OCI-LY7 (cell line): ENCODE results near the gene TK2. TPM values are rescaled to one million over a fixed set of nuclear protein-coding genes. Genes with fewer than 3 reads are reported as not detected.

Source experiments
- BruUV-seq: library from RNA; stranded (reverse); fragments of 400-500 nt; replicated peaks from 2 replicates; lab custom pipeline; 2021; lab: Mats Ljungman, UMichigan
- CTCF ChIA-PET: fragments of 300-600 bp; sonication (Branson Sonifier 250); formaldehyde crosslinking; loops from one replicate; lab custom pipeline; 2022; ENCODE audit warnings: antibody characterized with exemption; ENCODE audit not compliant: unreplicated experiment; lab: Charles Lee
- POLR2A ChIA-PET: fragments of 300-600 bp; sonication (Branson Sonifier 250); formaldehyde crosslinking; loops from one replicate; lab custom pipeline; 2022; ENCODE audit warnings: antibody characterized with exemption; lab: Charles Lee
- DNase-seq: peaks from one replicate; pipeline ENCODE4 v3.0.0-alpha.2; 2015; ENCODE audit warnings: low spot score
- H2AFZ ChIP-seq: fragments of 200-600 bp; sonication (generic), shearing (Covaris generic); 2 replicates; pipeline ENCODE4 v1.6.1; 2014; ENCODE audit warnings: mild to moderate bottlenecking, antibody characterized with exemption, low read length, moderate library complexity
- H3K27ac ChIP-seq: fragments of 200-600 bp; sonication (generic); 2 replicates; pipeline ENCODE4 v1.5.1; 2014; ENCODE audit warnings: mixed run types, low read depth, mild to moderate bottlenecking, moderate library complexity, low read length, inconsistent platforms; ENCODE audit not compliant: poor library complexity, severe bottlenecking
- H3K36me3 ChIP-seq: fragments of 200-600 bp; sonication (generic); 2 replicates; pipeline ENCODE4 v1.6.1; 2014; ENCODE audit warnings: mild to moderate bottlenecking, antibody characterized with exemption, low read length, moderate library complexity, mixed read lengths; ENCODE audit not compliant: insufficient read depth
- H3K4me1 ChIP-seq: fragments of 200-600 bp; sonication (generic); 2 replicates; pipeline ENCODE4 v1.5.1; 2014; ENCODE audit warnings: mild to moderate bottlenecking, low read length; ENCODE audit not compliant: insufficient read depth, poor library complexity, severe bottlenecking
- H3K4me2 ChIP-seq: fragments of 200-600 bp; sonication (generic); 2 replicates; pipeline ENCODE4 v1.6.1; 2014; ENCODE audit warnings: mild to moderate bottlenecking, low read length
- H3K4me3 ChIP-seq: fragments of 200-600 bp; sonication (generic); 2 replicates; pipeline ENCODE4 v1.5.1; 2014; ENCODE audit warnings: mild to moderate bottlenecking, low read depth, low read length; ENCODE audit not compliant: poor library complexity, severe bottlenecking
- H3K79me2 ChIP-seq: fragments of 200-600 bp; sonication (generic); 2 replicates; pipeline ENCODE4 v1.6.1; 2016; ENCODE audit warnings: low read depth, mild to moderate bottlenecking, low read length, moderate library complexity, mixed read lengths; ENCODE audit not compliant: insufficient read depth
- H3K9me2 ChIP-seq: fragments of 200-600 bp; sonication (generic); 2 replicates; pipeline ENCODE4 v1.6.1; 2016; ENCODE audit warnings: mild to moderate bottlenecking, low read length, mixed read lengths; ENCODE audit not compliant: insufficient read depth
- H3K9me3 ChIP-seq: fragments of 200-600 bp; sonication (generic); 2 replicates; pipeline ENCODE4 v1.6.1; 2014; ENCODE audit warnings: mild to moderate bottlenecking, mixed run types, low read length, mixed read lengths
- H4K20me1 ChIP-seq: fragments of 200-600 bp; sonication (generic); 2 replicates; pipeline ENCODE4 v1.6.1; 2014; ENCODE audit warnings: mild to moderate bottlenecking, antibody characterized with exemption, low read length, moderate library complexity, mixed read lengths; ENCODE audit not compliant: insufficient read depth
- CTCF ChIP-seq: fragments of 200-600 bp; sonication (generic); conservative IDR thresholded peaks from 2 replicates; pipeline ENCODE4 v1.5.1; 2014; ENCODE audit warnings: mild to moderate bottlenecking, antibody characterized with exemption, low read length, moderate library complexity, mixed read lengths
- EZH2phosphoT487 ChIP-seq: fragments of 200-600 bp; sonication (generic); IDR thresholded peaks from 2 replicates; pipeline ENCODE4 v1.6.1; 2018; ENCODE audit warnings: low read depth, borderline replicate concordance, mild to moderate bottlenecking, mixed run types, antibody characterized with exemption, low read length, moderate library complexity, mixed read lengths
- intact Hi-C: fragments of 100-400 bp; cut with micrococcal nuclease; formaldehyde crosslinking; loops from one replicate; pipeline ENCODE4 v1.10.0; 2022; ENCODE audit not compliant: unreplicated experiment
- total RNA-seq, 2 experiments: library from RNA; depleted of rRNA in 1 of 2; stranded (reverse); fragments of >200 nt in 1 of 2; shearing (Covaris generic) in 1 of 2; gene quantifications; 2 replicates each; pipeline ENCODE4 v1.2.3, GENCODE V29; 2014 to 2022

Gene TK2
- total RNA-seq, 2 experiments from 2014 or later, result 0.06 to 1.9 TPM

- H3K27ac ChIP-seq, result no peak overlapping the region
These were observed 31.5 kb upstream of the TK2 start for GRCh38 chr16:66581246-66581952.

GRCh38 chr16:66580605-66581209, 30.8 kb upstream of the TK2 start:
- Histone ChIP-seq H3K36me3 (no peaks in the 10 kb centered on the region), H4K20me1 (no peaks in the 10 kb centered on the region), H2AFZ (no peak overlapping the region), H3K4me3 (no peak overlapping the region), H3K4me1 (peaks cover 4% of the 10 kb centered on the region), H3K4me2 (no peak overlapping the region), H3K27ac (no peak overlapping the region), H3K79me2 (no peaks in the 10 kb centered on the region), H3K9me2 (no peaks in the 10 kb centered on the region), H3K9me3 (no peaks in the 10 kb centered on the region)
- intact Hi-C loops, result no loop called here
- POLR2A ChIA-PET, result no interaction called here
- BruUV-seq, result no TSS peak
- CTCF ChIA-PET, result no interaction called here
- TF ChIP-seq EZH2phosphoT487 (no peak), CTCF (no peak)
- no peak for DNase-seq

More at GRCh38 chr16:66581246-66581952, 31.5 kb upstream of the TK2 start:
- ChIA-PET POLR2A (interaction anchor here (2.2 kb wide), 1 partner anchor 11 kb away, joined by 7 read pairs; no protein-coding TSS in a partner anchor), CTCF (no interaction called here)
- Histone ChIP-seq H3K4me3 (no peak overlapping the region), H3K36me3 (no peaks in the 10 kb centered on the region), H3K4me1 (peaks cover 11% of the 10 kb centered on the region), H3K9me3 (no peaks in the 10 kb centered on the region), H2AFZ (no peak overlapping the region), H3K9me2 (no peaks in the 10 kb centered on the region), H3K4me2 (no peak overlapping the region), H3K79me2 (no peaks in the 10 kb centered on the region), H4K20me1 (no peaks in the 10 kb centered on the region)
- intact Hi-C loops, result no loop called here
- no TSS peak for BruUV-seq
- TF ChIP-seq EZH2phosphoT487 (no peak), CTCF (no peak)
- no peak for DNase-seq
